ENCODE measurements around the gene AGMAT. TPM values are rescaled to one million over a fixed set of nuclear protein-coding genes. Genes with fewer than 3 reads are reported as not detected.
"Not testable (repeated sequence)": the region's sequence is repeated elsewhere in the genome, so short reads cannot be mapped to it uniquely, and the experiment has no call there.

The AGMAT gene
- total RNA-seq, 1 donor = 2.6 TPM

DNA sequence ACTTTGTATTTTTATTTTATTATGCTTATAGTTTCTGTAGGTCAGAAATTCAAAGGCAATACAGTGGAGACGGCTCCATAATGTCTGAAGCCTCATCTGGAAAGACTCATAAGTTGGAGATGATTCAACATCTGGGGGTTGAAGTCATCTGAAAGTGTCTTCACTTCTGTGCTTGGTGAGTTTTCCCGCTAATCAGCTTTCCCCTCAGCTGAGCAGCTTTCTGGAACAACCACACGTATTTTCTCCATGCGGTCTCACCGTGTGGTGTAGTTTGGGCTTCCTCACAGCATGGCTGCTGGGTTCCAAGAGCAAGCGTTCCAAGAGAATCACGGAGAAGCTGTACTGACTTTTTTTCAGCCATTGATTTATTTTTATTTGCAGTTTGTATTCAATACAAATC is 24.8 kb upstream of the AGMAT start:
- no peak for DNase-seq (ENCODE audit: low read depth)
- TF ChIP-seq, protein P1, sequence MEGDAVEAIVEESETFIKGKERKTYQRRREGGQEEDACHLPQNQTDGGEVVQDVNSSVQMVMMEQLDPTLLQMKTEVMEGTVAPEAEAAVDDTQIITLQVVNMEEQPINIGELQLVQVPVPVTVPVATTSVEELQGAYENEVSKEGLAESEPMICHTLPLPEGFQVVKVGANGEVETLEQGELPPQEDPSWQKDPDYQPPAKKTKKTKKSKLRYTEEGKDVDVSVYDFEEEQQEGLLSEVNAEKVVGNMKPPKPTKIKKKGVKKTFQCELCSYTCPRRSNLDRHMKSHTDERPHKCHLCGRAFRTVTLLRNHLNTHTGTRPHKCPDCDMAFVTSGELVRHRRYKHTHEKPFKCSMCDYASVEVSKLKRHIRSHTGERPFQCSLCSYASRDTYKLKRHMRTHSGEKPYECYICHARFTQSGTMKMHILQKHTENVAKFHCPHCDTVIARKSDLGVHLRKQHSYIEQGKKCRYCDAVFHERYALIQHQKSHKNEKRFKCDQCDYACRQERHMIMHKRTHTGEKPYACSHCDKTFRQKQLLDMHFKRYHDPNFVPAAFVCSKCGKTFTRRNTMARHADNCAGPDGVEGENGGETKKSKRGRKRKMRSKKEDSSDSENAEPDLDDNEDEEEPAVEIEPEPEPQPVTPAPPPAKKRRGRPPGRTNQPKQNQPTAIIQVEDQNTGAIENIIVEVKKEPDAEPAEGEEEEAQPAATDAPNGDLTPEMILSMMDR (IDR thresholded peaks at IDR 0.05; ENCODE audit: insufficient read depth, low read depth, low read length) = no peak
- no peak overlapping the region for H3K4me3 ChIP-seq (ENCODE audit: low read depth, low read length)

DNA sequence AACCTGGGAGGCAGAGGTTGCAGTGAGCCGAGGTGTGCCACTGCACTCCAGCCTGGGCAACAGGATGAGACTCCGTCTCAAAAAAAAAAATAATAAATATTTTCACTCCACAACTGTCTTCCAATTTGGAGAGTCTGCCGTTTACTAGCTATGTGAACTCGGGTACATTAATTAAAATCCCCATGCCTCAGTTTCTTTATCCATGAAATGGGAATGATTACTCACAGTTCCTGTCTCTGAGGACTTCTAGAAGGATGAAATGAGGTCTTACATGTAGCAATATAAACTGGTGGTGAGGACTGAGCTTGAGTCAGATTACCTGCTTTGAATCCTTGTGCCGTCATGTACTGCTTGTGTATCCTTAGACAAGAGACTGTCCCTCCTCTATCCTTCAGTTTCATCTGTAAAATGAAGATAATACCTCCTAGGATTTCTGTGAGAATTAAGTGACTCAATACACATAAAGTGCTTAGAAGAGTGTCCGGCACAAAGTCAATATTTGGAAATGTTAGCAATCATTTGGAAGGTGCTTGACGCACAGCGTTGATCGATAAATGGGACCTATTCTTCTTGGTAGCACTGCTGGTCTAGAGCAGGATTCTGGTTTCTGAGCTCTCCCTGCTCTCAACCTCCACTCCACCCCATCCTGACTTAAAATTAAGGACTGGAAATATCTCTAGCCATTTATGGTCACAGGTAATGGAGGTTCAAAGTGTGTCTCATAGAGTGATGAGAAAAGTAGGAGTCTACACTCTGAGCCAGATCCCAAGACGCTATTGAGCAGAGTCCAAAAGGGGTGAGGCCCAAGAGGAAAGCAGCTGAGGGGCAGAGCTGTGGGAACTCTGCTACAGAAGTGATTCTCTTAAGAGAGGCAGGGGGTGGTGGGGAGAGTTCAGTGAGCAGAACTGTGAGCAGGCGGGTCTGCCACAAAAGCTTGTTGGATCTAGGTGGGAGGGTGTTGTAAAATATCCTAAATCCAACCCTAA is 20.8 kb upstream of the AGMAT start:
- no peak for DNase-seq (ENCODE audit: low read depth)
- TF ChIP-seq, protein P1 (IDR thresholded peaks at IDR 0.05; ENCODE audit: insufficient read depth, low read depth, low read length) = no peak
- H3K4me3 ChIP-seq (ENCODE audit: low read depth, low read length) = no peak overlapping the region

DNA sequence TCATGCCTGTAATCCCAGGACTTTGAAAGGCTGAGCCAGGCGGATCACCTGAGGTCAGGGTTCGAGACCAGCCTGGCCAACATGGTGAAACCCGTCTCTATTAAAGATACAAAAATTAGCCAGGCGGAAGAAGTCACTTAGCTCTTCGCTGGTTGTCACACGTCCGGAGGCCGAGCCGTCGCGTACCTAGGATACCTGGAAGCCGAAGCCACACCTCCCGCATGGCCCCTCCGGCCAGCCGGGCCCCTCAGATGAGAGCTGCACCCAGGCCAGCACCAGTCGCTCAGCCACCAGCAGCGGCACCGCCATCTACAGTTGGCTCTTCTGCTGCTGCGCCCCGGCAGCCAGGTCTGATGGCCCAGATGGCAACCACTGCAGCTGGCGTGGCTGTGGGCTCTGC is 19.5 kb upstream of the AGMAT start:
- DNase-seq (ENCODE audit: low read depth); H3K4me3 ChIP-seq (ENCODE audit: low read depth, low read length): not testable (repeated sequence)

- DNase-seq (ENCODE audit: low read depth) = not testable (repeated sequence)
- peak overlapping the region; percentile 91 for H3K4me3 ChIP-seq (ENCODE audit: low read depth, low read length)
Measured at GRCh38 chr1:15603966-15604282, 19.1 kb upstream of the AGMAT start.

GRCh38 chr1:15603050-15603965 is 18.5 kb upstream of the AGMAT start:
- peak overlapping the region; percentile 91 for H3K4me3 ChIP-seq (ENCODE audit: low read depth, low read length)
- TF ChIP-seq, protein P1 (IDR thresholded peaks at IDR 0.05; ENCODE audit: insufficient read depth, low read depth, low read length) = no peak
- peak; percentile 95 for DNase-seq (ENCODE audit: low read depth)

DNA sequence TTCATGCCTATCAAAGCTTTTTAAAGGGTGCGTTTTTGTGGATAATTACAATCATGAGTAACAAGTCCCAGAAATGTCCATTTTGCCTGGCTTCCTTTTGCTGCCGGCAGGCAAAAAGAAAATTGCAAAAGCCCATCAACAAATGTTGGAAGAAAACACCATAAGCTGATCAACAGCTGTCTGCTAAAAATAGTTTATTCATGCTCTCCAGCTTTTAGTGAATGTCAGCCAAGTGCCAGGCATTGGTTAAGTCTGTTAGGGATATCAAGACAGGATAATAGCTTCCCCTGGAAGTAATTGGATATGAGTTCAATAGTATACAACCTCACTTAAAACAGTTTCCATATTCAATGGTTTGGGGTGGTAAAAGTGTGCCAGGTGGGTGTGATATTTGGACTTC is 13.6 kb upstream of the AGMAT start:
- no peak for DNase-seq (ENCODE audit: low read depth)
- TF ChIP-seq, protein P1 (IDR thresholded peaks at IDR 0.05; ENCODE audit: insufficient read depth, low read depth, low read length) = no peak
- H3K4me3 ChIP-seq (ENCODE audit: low read depth, low read length) = no peak overlapping the region

DNA sequence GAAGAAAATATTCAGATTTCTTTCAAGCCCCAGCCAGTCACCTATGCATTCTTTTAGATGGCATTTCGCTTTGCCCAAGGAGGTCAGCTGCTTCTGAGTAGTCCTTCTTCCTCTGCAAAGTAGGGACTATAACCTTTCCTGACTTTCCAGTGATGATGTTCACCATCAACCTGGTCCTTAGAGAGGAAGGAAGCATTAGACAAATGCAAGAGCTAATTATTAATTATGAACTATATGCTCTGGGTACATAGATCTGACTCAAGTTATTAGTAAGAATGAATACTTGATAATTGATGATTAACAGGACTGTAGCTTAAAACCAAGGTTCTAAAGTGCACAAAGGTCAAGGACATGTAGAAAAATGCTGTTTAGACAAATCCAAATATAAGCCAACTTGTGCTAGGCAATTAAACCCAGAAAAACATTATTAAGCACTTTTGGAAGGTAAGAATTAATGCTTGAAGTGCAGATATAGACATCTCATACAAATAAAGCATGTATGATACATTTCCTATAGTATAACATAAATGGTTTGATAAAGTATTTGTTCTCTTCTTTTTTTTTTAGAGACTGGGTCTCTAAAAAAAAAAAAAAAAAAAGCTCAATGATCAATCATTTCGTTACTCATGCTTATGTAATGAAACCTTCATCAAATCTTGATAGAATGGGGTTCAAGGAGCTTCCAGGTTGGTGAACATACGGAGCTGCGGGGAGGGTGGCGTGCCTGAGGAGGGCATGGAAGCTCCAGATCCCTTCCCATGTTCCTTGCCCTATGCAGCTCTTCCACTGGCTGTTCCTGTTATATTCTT is 11.2 kb upstream of the AGMAT start:
- DNase-seq (ENCODE audit: low read depth) = no peak
- H3K4me3 ChIP-seq (ENCODE audit: low read depth, low read length) = no peak overlapping the region
- TF ChIP-seq, protein P1 (IDR thresholded peaks at IDR 0.05; ENCODE audit: insufficient read depth, low read depth, low read length) = no peak
